HG03103 (cell line): ENCODE measurements around the gene TRPT1.

Experiments used
- ATAC-seq: cut with Tn5 transposase; IDR thresholded peaks from one replicate; pipeline ENCODE4 v1.9.1; 2021; ENCODE audit warnings: low read depth; ENCODE audit not compliant: unreplicated experiment

Gene TRPT1

DNA sequence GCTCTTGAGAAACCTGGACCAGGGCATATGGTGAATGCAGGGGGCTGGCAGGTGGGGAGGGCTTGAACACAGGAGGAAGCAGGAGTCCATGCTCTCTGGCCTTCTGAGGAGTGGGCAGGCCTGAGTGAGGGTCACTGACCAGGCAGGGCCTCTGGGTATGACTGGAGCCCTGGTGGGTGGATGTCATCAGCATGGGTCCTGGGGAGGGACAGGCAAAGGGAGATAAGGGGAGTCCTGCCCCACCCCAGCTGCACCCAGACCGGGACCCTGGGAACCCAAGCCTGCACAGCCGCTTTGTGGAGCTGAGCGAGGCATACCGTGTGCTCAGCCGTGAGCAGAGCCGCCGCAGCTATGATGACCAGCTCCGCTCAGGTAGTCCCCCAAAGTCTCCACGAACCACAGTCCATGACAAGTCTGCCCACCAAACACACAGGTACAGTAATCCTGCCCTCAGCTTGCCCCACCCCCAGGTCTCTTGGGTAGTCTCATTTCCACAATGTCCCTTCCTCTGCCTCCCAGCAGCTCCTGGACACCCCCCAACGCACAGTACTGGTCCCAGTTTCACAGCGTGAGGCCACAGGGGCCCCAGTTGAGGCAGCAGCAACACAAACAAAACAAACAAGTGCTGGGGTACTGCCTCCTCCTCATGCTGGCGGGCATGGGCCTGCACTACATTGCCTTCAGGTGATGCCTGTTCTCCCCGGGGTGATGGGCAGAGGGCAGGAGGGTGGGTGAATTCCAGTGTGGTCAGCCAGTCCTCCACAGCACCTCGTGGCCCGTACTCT is 6.4 kb upstream of the TRPT1 start:
- ATAC-seq: no peak

DNA sequence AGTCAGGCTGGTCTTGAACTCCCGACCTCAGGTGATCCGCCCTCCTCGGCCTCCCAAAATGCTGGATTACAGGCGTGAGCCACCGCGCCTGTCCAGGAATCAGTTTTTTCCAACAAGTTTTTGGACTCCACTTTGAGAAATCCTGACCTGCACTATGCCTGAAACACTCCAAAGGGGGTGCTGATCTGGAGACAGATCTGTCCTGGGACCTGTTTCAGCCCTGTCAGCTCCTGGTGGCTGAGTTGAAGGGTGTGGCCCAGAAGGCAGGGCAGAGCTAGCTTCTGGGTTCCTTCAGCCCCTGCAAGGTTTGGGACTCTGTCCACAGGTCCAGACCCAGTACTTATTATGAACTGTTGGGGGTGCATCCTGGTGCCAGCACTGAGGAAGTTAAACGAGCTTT is 5.6 kb upstream of the TRPT1 start:
- no peak for ATAC-seq

DNA sequence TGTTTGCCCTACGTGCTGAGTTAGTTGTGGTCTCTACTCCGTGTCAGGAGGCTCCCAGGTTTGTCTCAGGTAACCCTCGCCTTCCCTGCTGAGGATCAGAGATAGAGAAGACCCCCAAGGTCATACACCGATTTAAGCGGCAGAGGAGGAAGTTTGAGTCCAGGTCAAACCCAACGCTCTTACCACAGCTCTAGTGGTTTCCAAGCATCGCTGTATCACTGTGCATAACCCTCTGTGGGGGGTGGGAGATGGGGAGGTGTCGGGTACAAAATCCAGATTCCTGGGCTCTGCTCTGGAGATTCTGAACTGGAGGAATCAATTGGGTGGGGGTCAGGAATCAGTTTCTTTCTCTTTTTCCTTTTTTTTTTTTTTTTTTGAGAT is 5.0 kb upstream of the TRPT1 start:
- no peak for ATAC-seq

DNA sequence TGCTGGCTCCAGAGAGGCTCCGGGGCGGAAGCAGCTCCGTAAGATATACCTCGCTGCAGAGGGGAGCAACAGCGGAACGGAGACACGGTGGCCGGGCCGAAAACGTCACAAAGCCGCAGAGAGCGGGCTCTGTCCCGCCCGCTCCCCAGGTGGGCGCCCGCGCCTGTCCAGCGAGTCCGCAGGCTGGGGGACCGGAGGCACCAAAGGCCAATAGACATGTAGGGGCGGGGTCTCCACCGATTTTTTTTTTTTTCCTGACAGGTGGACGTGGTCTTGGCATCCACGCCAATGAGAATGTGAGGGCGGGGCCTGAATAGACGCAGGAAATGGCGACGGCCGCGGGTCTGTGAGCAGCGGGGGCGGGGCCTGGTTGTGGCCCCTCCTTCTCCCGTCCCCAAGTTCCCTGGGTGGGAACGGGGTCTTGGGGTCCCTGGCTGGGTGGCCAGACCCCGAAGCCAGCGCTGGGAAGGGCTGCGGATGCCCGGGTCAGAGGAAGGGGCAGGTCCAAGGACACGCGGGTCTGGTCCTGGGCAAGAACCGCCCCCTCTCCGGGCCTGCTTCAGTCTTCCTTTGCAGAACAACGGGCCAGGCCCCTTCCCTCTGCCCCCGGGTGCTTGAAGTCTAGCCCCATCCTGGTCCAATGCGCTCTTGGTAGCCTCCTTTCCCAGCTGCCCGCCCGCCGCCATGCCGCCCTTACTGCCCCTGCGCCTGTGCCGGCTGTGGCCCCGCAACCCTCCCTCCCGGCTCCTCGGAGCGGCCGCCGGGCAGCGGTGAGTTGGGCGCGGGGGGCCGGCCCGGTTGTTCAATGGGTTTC is 4.4 kb upstream of the TRPT1 start, which contains the start of gene DNAJC4:
Gene DNAJC4 (plus strand): TSS at position 378 of the 814 bp plus-strand sequence. CDS start 307 bp downstream, at position 685.
- no peak for ATAC-seq

DNA sequence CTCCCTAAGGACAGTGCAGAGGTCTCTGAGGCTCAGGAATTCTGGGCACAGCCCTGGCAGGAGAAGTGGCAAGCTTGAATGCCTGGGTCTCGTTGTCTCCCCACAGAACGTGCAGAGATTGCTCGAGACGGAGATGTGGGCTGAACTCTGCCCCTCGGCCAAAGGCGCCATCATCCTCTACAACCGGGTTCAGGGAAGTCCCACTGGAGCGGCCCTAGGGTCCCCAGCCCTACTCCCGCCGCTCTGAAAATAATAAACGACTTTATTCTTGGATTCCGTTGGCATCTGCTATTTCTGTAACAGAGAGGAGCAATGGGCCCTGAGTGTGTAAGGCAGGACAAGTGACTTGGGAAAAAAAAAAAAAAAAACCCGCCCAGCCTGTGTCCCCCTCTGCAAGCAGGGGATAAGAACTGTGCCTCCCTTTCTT is 3.8 kb upstream of the TRPT1 start:
- ATAC-seq: no peak

DNA sequence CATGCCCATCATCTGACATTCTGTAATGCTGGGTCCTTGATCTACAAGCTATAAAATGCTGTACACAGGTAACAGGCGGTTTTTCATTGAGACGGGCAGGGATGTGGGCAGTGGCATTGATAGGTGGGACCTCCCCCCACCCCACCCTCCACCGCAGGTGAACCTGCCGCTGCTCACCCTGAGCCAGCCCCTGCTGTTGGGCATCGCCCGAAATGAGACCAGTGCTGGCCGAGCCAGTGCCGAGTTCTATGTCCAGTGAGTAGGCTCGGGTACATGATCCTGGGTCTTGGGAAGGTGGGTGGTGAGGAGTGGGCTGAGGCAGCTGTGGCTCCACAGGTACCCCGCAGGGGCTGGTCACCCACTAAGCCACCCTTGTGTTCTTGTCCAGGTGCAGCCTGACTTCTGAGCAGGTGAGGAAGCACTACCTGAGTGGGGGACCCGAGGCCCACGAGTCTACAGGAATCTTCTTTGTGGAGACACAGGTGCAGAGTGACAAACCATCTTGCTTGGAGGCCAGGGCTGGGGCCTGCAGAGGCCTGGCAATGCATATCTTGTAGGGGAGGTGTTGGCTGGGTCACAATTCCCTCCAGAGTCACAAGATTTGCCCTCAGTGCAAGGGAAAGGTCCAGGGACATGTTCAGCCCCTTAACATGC is 3.2 kb upstream of the TRPT1 start:
- ATAC-seq: no peak

DNA sequence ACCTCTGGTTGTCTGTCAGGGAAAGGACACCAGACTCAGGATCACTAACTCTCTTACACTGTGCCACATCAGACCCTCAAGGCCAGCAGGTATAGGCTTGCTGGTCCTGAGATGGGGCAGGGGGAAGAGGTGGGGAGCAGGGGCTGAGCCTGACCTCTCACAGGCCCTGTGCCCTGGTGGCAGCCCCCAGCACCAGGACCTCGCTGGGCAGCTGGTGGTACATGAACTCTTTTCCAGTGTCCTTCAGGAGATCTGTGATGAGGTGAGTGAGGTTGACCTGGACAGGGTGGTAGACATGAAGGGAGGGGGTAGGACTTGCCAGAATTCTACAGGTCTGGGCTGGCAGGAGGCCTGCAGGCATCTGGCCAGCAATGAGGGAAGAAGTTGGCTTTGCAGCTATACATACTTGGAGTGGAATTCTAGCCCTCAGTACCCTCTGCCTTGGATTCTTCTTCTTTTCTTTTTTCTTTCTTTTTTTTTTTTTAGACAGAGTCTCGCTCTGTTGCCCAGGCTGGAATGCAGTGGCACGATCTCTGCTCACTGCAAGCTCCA is 1.5 kb upstream of the TRPT1 start:
- ATAC-seq: no peak

DNA sequence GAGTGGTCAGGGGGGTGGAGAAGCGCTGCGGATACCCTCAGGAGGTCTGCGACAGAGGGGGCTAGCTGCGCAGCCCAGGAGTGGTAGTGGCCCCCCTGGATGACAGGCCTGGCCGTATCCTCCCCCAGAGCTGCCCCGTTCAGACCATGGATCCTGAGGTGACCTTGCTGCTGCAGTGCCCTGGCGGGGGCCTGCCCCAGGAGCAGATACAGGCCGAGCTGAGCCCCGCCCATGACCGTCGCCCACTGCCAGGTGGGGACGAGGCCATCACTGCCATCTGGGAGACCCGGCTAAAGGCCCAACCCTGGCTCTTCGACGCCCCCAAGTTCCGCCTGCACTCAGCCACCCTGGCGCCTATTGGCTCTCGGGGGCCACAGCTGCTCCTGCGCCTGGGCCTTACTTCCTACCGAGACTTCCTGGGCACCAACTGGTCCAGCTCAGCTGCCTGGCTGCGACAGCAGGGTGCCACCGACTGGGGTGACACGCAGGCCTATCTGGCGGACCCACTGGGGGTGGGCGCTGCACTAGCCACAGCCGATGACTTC is 593 bp upstream of the TRPT1 start:
- ATAC-seq: no peak

DNA sequence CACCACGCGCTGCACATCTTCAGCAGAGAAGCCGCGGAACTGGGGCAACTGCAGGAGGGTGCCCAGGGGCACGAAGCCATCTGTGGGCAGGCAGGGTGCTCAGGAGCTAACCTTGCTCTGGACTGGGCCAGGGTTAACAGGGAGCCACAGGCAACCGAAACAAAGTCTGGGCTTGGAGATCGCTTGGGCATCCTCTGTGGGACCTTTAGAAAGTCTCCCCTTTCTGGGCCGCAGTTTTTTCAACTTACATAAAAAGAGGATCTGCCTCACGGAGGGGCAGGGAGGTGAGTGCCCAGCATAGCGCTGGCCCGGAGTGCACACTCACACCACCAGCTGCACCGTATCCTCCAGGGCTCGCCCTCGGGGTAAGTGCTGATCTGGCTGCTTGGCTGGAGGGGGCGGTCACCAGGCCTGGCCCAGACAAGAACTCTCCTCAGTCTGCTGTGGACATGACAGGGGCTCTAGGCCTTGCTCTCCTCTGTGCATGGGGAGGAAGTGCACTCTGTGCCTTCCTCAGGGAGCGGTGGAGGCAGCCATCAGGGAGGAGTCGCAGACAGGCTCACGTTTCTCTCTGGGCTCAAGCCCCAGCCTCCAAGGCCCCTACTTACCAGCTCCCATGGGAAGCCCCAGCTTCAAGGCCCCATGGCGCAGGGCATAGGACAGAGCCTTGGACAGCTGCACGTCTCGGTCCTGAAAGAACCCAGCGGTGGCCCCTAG is 937 bp downstream of the TRPT1 start:
- ATAC-seq: no peak

DNA sequence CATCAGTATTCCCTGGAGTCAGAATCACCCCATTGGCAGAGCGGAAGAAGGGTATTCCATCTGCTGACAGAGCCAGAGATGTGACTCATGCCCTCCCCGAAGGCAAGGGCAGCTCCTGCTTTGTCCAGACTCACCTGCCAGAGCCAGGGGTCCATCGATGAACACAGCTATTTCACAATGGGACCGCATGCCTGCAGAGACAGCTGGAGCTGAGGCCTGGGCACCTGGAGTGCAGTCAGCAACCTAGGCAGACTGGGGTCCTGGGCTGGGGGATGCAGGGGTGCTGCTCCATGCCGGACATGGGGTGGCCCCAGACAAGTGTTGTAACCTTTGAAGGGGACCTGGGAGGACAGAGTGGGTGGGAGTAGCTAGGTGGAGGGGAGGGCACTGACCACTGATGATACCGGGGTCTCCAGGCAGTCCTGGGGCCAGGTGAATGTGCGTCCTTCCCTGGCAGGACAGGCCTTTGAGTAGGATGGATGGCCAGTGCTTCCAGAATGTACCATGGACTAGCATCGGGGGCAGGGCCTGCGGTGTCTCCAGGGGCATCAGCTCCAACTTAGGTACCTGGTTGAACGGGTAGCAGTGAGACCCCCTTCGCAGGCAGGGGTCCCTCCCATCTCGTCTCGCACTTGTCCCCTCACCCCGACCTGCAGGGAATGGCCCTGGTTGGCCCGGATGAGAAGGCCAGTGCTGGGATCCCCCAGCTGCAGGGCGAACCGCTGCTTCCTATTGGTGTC is 1.7 kb downstream of the TRPT1 start:
- ATAC-seq: no peak

DNA sequence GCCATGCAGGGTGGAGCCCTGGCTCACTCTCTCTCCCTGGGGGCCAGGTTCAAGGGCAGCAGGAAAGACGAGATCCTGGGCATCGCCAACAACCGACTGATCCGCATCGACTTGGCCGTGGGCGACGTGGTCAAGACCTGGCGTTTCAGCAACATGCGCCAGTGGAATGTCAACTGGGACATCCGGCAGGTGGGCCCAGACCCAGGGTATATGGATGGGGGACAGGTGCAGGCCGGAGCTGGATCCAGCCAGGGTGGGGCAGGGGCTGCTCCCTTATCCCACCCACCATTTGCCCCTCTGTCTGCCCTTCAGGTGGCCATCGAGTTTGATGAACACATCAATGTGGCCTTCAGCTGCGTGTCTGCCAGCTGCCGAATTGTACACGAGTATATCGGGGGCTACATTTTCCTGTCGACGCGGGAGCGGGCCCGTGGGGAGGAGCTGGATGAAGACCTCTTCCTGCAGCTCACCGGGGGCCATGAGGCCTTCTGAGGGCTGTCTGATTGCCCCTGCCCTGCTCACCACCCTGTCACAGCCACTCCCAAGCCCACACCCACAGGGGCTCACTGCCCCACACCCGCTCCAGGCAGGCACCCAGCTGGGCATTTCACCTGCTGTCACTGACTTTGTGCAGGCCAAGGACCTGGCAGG is 2.9 kb downstream of the TRPT1 start:
- ATAC-seq: no peak

DNA sequence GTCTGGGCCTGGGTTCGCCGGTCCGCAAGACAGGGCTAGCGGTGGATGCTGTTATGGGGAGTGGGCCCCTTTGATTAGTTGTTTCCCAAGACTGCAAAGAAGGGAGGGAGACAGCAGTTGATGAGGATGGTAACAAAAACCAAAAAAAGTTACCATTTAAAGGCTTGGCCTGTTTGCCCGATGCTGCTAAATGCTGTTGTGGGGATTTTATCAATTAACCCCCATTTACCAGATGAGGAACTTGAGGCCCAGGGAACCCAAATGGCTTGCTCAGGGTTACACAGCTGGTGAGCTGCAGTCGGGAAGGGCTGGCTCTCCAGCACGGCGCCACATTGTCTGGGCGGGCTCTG is 3.4 kb downstream of the TRPT1 start:
- ATAC-seq: no peak

DNA sequence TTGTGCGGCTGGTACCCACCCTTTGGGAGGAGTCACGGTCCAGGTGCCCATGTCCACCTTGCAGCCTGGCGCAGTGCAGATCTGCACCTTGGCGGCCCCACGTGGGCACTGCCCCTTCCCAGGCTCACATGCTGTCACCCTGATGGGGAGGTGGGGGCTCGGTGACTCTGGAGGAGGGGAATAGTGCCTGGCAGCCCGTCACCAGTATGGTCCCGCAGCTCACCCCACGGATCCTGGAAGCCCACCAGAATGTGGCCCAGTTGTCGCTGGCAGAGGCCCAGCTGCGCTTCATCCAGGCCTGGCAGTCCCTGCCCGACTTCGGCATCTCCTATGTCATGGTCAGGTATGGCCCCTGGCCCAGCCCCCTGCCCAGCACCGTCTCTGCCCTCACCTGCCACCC is 5.2 kb downstream of the TRPT1 start:
- ATAC-seq: no peak

DNA sequence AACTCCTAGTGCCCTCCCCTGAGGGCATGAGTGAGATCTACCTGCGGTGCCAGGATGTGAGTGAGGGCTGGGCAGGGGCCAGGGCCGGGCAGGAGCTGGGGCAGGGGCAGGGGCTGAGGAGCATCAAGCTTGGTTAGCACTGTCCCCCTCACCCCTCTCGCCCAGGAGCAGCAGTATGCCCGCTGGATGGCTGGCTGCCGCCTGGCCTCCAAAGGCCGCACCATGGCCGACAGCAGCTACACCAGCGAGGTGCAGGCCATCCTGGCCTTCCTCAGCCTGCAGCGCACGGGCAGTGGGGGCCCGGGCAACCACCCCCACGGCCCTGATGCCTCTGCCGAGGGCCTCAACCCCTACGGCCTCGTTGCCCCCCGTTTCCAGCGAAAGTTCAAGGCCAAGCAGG is 5.7 kb downstream of the TRPT1 start:
- ATAC-seq: no peak

DNA sequence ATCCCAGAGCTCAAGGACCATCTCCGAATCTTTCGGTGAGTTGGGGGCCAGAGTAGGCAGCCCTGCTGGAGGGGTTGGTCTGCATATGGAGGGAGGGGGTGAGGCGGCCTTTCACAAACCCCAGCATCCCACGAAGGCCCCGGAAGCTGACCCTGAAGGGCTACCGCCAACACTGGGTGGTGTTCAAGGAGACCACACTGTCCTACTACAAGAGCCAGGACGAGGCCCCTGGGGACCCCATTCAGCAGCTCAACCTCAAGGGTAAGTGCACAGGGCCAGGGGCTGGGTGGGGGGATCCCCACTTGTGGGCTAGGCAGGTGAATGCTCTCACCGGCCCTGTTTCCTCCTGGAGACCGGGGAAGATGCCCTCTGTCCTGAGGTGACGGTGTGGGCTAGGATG is 6.2 kb downstream of the TRPT1 start:
- no peak for ATAC-seq

DNA sequence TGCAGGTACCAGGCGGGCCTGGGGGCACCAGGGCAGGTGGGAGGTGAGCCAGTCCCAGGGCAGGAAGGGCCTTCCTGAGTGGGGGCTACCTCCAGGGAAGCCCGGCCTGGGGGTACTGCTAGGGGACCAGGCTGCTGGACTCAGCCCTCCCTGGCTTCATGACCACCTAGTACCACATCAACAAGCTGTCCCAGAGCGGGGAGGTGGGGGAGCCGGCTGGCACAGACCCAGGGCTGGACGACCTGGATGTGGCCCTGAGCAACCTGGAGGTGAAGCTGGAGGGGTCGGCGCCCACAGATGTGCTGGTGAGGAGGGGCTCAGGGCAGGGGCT is 6.7 kb downstream of the TRPT1 start:
- no peak for ATAC-seq

DNA sequence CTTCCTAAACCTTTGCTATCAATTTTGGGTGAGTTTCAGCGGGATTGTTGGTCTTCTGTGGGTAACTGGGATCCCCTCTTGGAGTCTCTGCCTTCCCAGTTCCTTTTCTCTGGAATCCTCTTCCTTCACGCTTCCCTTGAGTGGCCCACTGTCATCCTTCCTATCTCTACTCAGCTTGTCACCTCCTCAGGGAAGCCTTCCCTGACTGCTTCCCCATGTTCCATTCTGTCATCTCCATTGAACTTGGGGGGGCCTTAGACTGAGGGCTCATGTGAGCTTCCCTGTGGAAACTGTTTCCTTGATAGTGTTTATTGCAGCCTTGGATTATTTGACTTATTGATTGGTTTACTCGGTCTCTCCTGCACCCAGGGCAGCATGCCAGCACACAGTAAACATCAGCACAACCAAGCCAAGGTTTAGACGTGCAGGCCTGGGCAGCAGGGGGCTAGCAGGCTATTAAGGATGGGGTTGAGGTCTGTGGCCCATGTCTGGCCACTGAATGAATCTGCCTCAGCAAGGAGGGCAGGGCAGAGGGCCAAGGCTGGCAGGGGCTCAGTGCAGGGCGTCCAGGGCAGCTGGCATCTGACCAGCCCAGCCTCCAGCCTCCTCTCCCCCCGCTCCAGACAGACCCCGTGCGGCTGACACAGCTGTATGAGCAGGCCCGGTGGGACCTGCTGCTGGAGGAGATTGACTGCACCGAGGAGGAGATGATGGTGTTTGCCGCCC is 7.2 kb downstream of the TRPT1 start:
- no peak for ATAC-seq

DNA sequence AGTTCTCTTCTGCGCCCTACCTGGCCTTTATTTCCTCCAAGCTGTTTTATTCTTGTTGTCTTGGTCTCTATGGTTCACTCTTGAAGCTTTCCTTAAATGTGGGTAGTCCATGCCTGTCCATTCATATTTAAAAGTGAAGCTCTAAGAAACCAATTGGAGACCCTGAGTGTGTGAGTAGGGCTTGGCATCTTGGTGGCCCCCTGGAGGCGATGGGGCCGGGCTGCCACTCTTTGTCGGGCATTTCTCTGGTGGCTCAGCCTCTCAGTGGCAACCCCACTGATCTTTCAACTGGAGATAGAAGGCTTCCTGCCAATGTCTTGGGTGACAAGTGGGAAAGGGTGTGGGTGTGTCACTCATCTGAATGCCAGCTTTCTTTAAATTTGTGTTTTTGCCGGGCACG is 9.1 kb downstream of the TRPT1 start:
- no peak for ATAC-seq
